Endodermal cell (in vitro differentiated cells): ENCODE results near the gene MROH9. TPM values are rescaled to one million over a fixed set of nuclear protein-coding genes. Genes with fewer than 3 reads are reported as not detected.

Source experiments
- DNase-seq: peaks from one replicate; pipeline ENCODE4 v3.0.0-alpha.2; 2017
- H3K27ac ChIP-seq: 2 replicates; pipeline ENCODE4 v1.5.1; 2013; ENCODE audit warnings: mild to moderate bottlenecking, low read depth, low read length, moderate library complexity
- H3K27me3 ChIP-seq: 2 replicates; pipeline ENCODE4 v1.6.1; 2013; ENCODE audit warnings: mild to moderate bottlenecking, low read length, moderate library complexity; ENCODE audit not compliant: insufficient read depth, control insufficient read depth, poor library complexity, severe bottlenecking
- H3K36me3 ChIP-seq: 2 replicates; pipeline ENCODE4 v1.7.0; 2013; ENCODE audit warnings: mild to moderate bottlenecking, low read length, moderate library complexity; ENCODE audit not compliant: control insufficient read depth, insufficient read depth
- H3K4me1 ChIP-seq: one replicate; pipeline ENCODE4 v1.7.0; 2013; ENCODE audit warnings: low read length; ENCODE audit not compliant: control insufficient read depth, insufficient read depth
- H3K4me3 ChIP-seq: 2 replicates; pipeline ENCODE4 v1.5.1; 2013; ENCODE audit warnings: mild to moderate bottlenecking, low read length, moderate library complexity
- H3K9ac ChIP-seq: 2 replicates; pipeline ENCODE4 v1.6.1; 2013; ENCODE audit warnings: mild to moderate bottlenecking, low read length, moderate library complexity; ENCODE audit not compliant: poor library complexity, severe bottlenecking; ENCODE audit errors: extremely low read depth
- H3K9me3 ChIP-seq: 2 replicates; pipeline ENCODE4 v1.6.1; 2013; ENCODE audit warnings: mild to moderate bottlenecking, low read length, moderate library complexity; ENCODE audit not compliant: control insufficient read depth
- H3K27ac Mint-ChIP-seq: 2 replicates; pipeline ENCODE4 v1.8.0; 2020; ENCODE audit warnings: mixed read lengths
- H3K27me3 Mint-ChIP-seq: 2 replicates; pipeline ENCODE4 v1.8.0; 2021; ENCODE audit warnings: mild to moderate bottlenecking, mixed read lengths; ENCODE audit not compliant: insufficient read depth
- H3K36me3 Mint-ChIP-seq: 2 replicates; pipeline ENCODE4 v1.8.0; 2020; ENCODE audit warnings: low read depth, mixed read lengths
- H3K4me1 Mint-ChIP-seq: 2 replicates; pipeline ENCODE4 v1.8.0; 2020; ENCODE audit warnings: mixed read lengths
- H3K4me3 Mint-ChIP-seq: 2 replicates; pipeline ENCODE4 v1.8.0; 2020; ENCODE audit warnings: mild to moderate bottlenecking, moderate library complexity, mixed read lengths
- H3K9me3 Mint-ChIP-seq: 2 replicates; pipeline ENCODE4 v1.8.0; 2020; ENCODE audit warnings: mild to moderate bottlenecking, mixed read lengths
- WGBS, 2 experiments: methylation state at CpG; one replicate each; pipeline versions ENCODE4 v1.1.5 to v1.1.7; 2013; ENCODE audit warnings: missing lambda C conversion rate in 2 of 2, mixed read lengths in 1 of 2; ENCODE audit not compliant: insufficient coverage in 1 of 2, insufficient read length in 1 of 2; 5-methylcytosine and 5-hydroxymethylcytosine counted together
- total RNA-seq, 2 donors: library from RNA; stranded (reverse); fragmentation: NEBNext Ultra II Directional in 1 of 2; extraction: Animal tissue kit (Norgen Biotek cat#: 25700) in 1 of 2; gene quantifications; 2 replicates in 1 of 2; 3 replicates in 1 of 2; pipeline ENCODE4 v1.2.1, GENCODE V29; 2021
- TF ChIP-seq, protein P1 (sequence below): fragments of 200-600 bp; sonication (generic); conservative IDR thresholded peaks from 2 replicates; pipeline ENCODE4 v1.5.0; 2021; ENCODE audit warnings: antibody characterized with exemption, mild to moderate bottlenecking

Gene MROH9
- total RNA-seq, 2 donors from 2014 or later, result not detected

DNA sequence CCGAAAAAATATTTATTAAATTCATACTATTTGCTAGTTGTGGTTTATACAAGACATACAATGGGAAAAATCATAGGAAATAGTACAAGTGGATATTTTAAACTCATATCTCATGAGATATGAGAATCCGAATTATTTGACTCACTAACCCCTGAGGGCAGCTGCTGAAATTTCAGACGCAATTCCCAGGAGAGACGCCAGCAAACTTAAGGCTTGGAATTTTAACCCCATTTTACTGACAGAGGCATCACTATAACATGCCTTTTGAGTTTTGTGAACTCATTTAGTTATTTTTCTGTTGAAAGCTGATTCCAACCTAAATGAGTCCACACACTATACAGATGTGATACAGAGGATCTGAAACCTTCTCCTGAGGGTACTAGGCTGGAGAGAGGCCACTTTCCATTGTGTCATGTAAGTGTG lies 5.9 kb upstream of the MROH9 start:
- H3K4me1 Mint-ChIP-seq, result peaks cover 1% of the 10 kb centered on the region
- Histone ChIP-seq H3K9me3 (no peaks in the 10 kb centered on the region), H3K4me1 (no peaks in the 10 kb centered on the region), H3K27me3 (no peaks in the 10 kb centered on the region), H3K4me3 (no peak overlapping the region), H3K36me3 (no peaks in the 10 kb centered on the region), H3K27ac (no peak overlapping the region), H3K9ac (no peak overlapping the region)
- H3K27ac Mint-ChIP-seq, result no peak overlapping the region
- no peaks in the 10 kb centered on the region for H3K9me3 Mint-ChIP-seq
- H3K36me3 Mint-ChIP-seq, result no peaks in the 10 kb centered on the region
- TF ChIP-seq, protein P1, sequence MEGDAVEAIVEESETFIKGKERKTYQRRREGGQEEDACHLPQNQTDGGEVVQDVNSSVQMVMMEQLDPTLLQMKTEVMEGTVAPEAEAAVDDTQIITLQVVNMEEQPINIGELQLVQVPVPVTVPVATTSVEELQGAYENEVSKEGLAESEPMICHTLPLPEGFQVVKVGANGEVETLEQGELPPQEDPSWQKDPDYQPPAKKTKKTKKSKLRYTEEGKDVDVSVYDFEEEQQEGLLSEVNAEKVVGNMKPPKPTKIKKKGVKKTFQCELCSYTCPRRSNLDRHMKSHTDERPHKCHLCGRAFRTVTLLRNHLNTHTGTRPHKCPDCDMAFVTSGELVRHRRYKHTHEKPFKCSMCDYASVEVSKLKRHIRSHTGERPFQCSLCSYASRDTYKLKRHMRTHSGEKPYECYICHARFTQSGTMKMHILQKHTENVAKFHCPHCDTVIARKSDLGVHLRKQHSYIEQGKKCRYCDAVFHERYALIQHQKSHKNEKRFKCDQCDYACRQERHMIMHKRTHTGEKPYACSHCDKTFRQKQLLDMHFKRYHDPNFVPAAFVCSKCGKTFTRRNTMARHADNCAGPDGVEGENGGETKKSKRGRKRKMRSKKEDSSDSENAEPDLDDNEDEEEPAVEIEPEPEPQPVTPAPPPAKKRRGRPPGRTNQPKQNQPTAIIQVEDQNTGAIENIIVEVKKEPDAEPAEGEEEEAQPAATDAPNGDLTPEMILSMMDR, result no peak
- no peaks in the 10 kb centered on the region for H3K27me3 Mint-ChIP-seq
- no peak overlapping the region for H3K4me3 Mint-ChIP-seq
- no peak for DNase-seq
- 79 to 83% methylated on average over 3 of the region's 4 CpGs for WGBS, 2 experiments

DNA sequence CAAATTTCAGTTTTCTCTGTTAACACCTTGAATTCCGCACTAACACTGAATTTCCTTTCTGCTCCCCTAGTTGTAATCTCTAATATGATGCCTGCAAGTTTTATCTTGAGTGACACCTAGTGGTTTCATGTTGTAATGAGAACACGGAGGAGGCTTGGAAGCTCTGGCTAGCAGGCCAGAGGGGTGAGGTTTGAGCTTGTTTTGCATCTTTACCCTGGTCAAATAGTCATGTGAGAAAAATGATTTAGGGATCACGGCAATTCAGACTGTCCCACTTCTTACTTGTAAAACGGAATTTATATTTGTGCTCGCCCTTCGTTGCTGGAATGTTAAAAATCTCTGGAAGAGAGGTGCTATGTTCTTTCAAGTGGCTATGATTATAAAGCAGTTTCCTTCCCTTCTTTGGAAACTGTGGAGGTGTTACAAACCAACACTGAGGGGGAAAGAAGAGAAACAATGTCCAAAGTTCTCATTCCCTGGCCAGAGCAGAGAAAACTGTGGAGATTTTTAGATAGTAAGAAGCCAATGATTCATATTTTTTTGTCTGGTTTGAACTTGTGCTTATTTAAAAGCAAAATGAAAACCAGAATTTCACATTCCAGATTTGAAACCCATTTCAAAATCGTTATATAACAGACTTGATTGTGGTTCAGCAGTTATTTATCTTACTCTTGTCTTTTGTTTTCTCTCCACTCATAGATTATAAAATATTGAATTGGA lies 5.3 kb upstream of the MROH9 start:
- Mint-ChIP-seq H3K27me3 (no peaks in the 10 kb centered on the region), H3K27ac (no peak overlapping the region), H3K4me3 (no peak overlapping the region), H3K4me1 (peaks cover 1% of the 10 kb centered on the region), H3K9me3 (no peaks in the 10 kb centered on the region), H3K36me3 (no peaks in the 10 kb centered on the region)
- DNase-seq, result peak; percentile 73
- no peaks in the 10 kb centered on the region for H3K4me1 ChIP-seq
- WGBS, 2 experiments, result 8 to 20% methylated on average over 4 to 7 of the region's 7 CpGs
- TF ChIP-seq, protein P1, result peak; percentile 84
- H3K36me3 ChIP-seq, result no peaks in the 10 kb centered on the region
- no peaks in the 10 kb centered on the region for H3K27me3 ChIP-seq
- H3K27ac ChIP-seq, result no peak overlapping the region
- no peaks in the 10 kb centered on the region for H3K9me3 ChIP-seq
- no peak overlapping the region for H3K9ac ChIP-seq
- H3K4me3 ChIP-seq, result no peak overlapping the region

DNA sequence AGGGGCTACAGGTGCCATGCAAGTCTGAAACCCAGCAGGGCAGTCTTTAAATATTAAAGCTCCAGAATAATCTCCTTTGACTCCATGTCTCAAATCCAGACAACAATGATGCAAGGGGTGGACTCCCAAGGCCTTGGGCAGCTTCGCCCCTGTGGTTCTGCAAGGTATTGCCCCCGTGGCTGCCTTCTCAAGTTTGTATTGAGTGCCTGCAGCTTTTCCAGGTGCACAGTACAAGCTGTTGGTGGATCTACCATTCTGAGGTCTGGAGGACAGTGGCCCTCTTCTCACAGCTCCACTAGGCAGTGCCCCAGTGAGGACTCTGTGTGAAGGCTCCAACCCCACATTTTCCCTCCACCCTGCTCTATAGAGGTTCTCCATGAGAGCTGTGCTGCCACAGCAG lies 3.7 kb upstream of the MROH9 start:
- TF ChIP-seq, protein P1, result peak; percentile 48
- no peak for DNase-seq
- H3K9me3 Mint-ChIP-seq, result no peaks in the 10 kb centered on the region
- Histone ChIP-seq H3K9me3 (no peaks in the 10 kb centered on the region), H3K27me3 (no peaks in the 10 kb centered on the region), H3K27ac (no peak overlapping the region), H3K9ac (no peak overlapping the region), H3K36me3 (no peaks in the 10 kb centered on the region), H3K4me1 (no peaks in the 10 kb centered on the region), H3K4me3 (no peak overlapping the region)
- H3K4me3 Mint-ChIP-seq, result no peak overlapping the region
- H3K27ac Mint-ChIP-seq, result no peak overlapping the region
- no peaks in the 10 kb centered on the region for H3K36me3 Mint-ChIP-seq
- peaks cover 1% of the 10 kb centered on the region for H3K4me1 Mint-ChIP-seq
- WGBS, 2 experiments, result 80 to 82% methylated on average over 1 to 2 of the region's 2 CpGs
- no peaks in the 10 kb centered on the region for H3K27me3 Mint-ChIP-seq
